OCI-LY7 (cell line): Measurements from ENCODE around the gene FASTK.

Experiments used
- EZH2phosphoT487 ChIP-seq: fragments of 200-600 bp; sonication (generic); IDR thresholded peaks from 2 replicates; pipeline ENCODE4 v1.6.1; 2018; ENCODE audit warnings: low read depth, borderline replicate concordance, mild to moderate bottlenecking, mixed run types, antibody characterized with exemption, low read length, moderate library complexity, mixed read lengths
- TF ChIP-seq, protein P1 (sequence below): fragments of 200-600 bp; sonication (generic); conservative IDR thresholded peaks from 2 replicates; pipeline ENCODE4 v1.5.1; 2014; ENCODE audit warnings: mild to moderate bottlenecking, antibody characterized with exemption, low read length, moderate library complexity, mixed read lengths

DNA sequence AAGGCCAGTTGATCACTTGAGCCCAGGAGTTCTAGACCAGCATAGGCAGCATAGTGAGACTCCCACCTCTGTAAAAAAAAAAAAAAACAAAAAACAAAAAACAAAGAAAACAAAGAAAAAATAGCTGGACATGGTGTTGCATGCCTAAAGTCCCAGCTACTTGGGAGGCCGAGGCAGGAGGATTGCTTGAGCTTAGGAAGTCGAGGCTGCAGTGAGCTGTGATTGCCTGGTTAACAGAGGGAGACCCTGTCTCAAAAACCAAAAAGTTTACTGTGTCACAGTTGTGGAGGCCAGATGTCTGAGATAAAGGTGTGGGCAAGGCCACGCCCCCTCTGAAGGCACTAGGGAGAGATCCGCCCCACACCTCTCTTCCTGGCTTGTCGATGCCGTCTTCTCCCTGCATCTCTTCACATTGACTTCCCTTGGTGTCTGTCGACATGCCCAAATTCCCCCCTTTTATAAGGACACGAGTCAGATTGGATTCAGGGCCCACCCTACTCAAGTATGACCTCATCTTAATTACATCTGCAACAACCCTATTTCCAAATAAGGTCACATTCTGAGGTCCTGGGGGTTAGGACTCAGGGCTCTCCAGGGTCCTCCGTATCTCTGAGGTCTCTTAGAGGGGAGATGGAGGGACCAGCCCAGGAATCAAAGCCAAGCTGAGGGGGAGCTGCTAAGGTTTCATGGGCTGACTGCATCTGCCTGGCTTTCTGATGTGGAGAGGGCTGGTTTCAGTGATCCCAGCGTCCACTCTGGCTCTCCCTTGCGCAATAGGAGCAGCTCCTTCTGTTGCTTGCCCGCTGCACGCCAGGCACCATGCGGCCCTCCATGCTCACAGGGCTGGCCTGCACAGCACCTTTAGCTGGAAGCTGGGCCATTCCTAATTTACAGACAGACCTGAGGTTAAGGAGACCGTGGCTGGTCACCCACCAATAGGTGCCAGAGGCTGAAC lies 28.8 kb upstream of the FASTK start:
- TF ChIP-seq EZH2phosphoT487 = no peak
- TF ChIP-seq, protein P1, sequence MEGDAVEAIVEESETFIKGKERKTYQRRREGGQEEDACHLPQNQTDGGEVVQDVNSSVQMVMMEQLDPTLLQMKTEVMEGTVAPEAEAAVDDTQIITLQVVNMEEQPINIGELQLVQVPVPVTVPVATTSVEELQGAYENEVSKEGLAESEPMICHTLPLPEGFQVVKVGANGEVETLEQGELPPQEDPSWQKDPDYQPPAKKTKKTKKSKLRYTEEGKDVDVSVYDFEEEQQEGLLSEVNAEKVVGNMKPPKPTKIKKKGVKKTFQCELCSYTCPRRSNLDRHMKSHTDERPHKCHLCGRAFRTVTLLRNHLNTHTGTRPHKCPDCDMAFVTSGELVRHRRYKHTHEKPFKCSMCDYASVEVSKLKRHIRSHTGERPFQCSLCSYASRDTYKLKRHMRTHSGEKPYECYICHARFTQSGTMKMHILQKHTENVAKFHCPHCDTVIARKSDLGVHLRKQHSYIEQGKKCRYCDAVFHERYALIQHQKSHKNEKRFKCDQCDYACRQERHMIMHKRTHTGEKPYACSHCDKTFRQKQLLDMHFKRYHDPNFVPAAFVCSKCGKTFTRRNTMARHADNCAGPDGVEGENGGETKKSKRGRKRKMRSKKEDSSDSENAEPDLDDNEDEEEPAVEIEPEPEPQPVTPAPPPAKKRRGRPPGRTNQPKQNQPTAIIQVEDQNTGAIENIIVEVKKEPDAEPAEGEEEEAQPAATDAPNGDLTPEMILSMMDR = no peak
